AG04449 (cell line): Measurements from ENCODE around the gene NAIF1.
"Not testable (repeated sequence)": the region's sequence is repeated elsewhere in the genome, so short reads cannot be mapped to it uniquely, and the experiment has no call there.

ENCODE experiments used
- CTCF ChIA-PET: fragments of 350-600 bp; formaldehyde crosslinking; extraction: SDS; loops from one replicate; lab custom pipeline; 2021; ENCODE audit warnings: antibody characterized with exemption; lab: Yijun Ruan, JAX
- POLR2A ChIA-PET: fragments of 400-600, 350-600 bp; formaldehyde crosslinking; extraction: SDS; loops from one replicate; lab custom pipeline; 2020; ENCODE audit warnings: antibody characterized with exemption, inconsistent platforms; lab: Yijun Ruan, JAX
- DNase-seq: peaks from one replicate; pipeline ENCODE4 v3.0.0-alpha.2; 2010; ENCODE audit warnings: low read depth, low spot score
- H3K4me3 ChIP-seq: 2 replicates; pipeline ENCODE4 v1.5.1; 2011; ENCODE audit warnings: low read depth, mild to moderate bottlenecking, control low read depth, low read length
- CTCF ChIP-seq: IDR thresholded peaks from one replicate; pipeline ENCODE4 v1.5.1; 2011; ENCODE audit warnings: mild to moderate bottlenecking, moderate library complexity, low read length, control low read depth, inconsistent platforms; ENCODE audit not compliant: insufficient read depth; ENCODE audit errors: missing control alignments

Gene NAIF1

DNA sequence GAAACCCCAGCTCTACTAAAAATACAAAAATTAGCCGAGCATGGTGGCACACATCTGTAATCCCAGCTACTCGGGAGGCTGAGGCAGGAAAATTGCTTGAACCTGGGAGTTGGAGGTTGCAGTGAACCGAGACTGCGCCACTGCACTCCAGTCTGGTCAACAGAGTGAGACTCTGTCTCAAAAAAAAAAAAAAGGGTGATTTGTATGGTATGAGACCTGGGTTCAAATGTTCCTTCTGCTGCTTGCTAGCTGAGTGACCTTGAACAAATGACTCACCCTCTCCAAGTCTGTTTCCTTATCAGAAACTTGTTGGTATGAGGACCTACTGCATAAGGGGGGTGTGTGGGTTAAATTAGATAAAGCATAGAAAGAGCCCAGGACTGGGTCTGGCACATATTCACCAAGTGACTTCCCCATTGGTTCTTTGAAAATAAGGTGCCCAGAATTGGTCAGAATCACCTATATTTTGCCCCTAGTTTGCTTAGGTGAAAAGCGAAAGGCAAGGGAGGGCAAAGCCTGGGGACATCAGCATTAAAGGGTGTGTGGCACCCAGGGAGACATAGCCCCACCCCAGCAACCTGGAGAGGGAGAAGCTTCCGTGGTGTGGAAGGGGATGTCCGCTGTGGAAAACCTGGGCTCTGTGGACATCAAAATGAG is 10.9 kb upstream of the NAIF1 start:
- POLR2A ChIA-PET = no interaction called here
- no peak overlapping the region for H3K4me3 ChIP-seq
- TF ChIP-seq CTCF = no peak
- DNase-seq = no peak
- CTCF ChIA-PET = interaction anchor here (1.4 to 5.5 kb wide), 4 partner anchors 10 to 135 kb away, joined by 5 to 32 read pairs (median 9); no protein-coding TSS in a partner anchor

DNA sequence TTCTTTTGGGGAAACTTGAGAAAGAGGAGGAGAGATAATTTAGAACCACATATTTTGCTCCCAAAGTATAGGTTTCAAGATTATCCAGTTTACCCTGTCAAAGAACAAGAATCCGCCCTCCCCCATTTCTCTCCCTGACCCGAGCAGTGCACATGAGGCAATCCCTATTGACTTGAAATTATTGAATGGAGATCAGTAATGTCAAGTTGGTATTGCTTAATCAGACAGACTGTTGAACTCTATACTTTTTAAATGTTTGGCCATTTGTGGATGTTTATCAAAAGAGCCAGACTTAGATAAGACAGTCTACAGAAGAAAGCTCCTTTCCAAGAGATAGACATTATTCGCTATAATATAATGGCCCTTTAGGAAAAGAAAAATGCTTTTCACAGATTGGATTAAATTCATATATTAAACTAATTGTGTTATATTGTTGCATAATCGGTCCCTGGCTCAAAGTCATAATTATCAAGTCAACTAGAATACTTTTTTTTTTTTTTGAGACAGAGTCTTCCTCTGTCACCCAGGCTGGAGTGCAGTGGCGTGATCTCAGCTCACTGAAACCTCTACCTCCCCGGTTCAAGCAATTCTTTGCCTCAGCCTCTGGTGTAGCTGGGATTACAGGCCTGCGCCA is 6.2 kb upstream of the NAIF1 start:
- no peak for DNase-seq
- no peak for TF ChIP-seq CTCF
- ChIA-PET POLR2A (no interaction called here), CTCF (interaction anchor here (0.9 to 6.2 kb wide), 7 partner anchors 9 to 152 kb away, joined by 3 to 36 read pairs (median 8); no protein-coding TSS in a partner anchor)
- H3K4me3 ChIP-seq = no peak overlapping the region

GRCh38 chr9:128072144-128073021 is 5.3 kb upstream of the NAIF1 start:
- no peak for TF ChIP-seq CTCF
- ChIA-PET CTCF (interaction anchor here (0.9 to 6.2 kb wide), 9 partner anchors 9 to 151 kb away, joined by 3 to 36 read pairs (median 6); no protein-coding TSS in a partner anchor), POLR2A (no interaction called here)
- no peak for DNase-seq
- peak overlapping the region; percentile 4; the same call in 1 of the 2 replicates for H3K4me3 ChIP-seq

GRCh38 chr9:128071475-128071874 is 4.4 kb upstream of the NAIF1 start:
- ChIA-PET CTCF (interaction anchor here (0.9 to 6.2 kb wide), 7 partner anchors 9 to 128 kb away, joined by 3 to 36 read pairs (median 8); no protein-coding TSS in a partner anchor), POLR2A (interaction anchor here (0.7 kb wide), 1 partner anchor 28 kb away, joined by 3 read pairs; no protein-coding TSS in a partner anchor)
- H3K4me3 ChIP-seq, DNase-seq: not testable (repeated sequence)

GRCh38 chr9:128070874-128071273 is 3.8 kb upstream of the NAIF1 start:
- POLR2A ChIA-PET = interaction anchor here (0.7 kb wide), 1 partner anchor 27 kb away, joined by 3 read pairs; no protein-coding TSS in a partner anchor
- CTCF ChIA-PET = interaction anchor here (6.2 kb wide), 1 partner anchor 15 kb away, joined by 28 read pairs; no protein-coding TSS in a partner anchor
- DNase-seq = no peak
- no peak for TF ChIP-seq CTCF
- H3K4me3 ChIP-seq = no peak overlapping the region

- ChIA-PET POLR2A (interaction anchor here (0.9 to 2.3 kb wide), 3 partner anchors 30 to 88 kb away, joined by 3 to 7 read pairs (median 5); partner anchors contain the start of gene EEIG1), CTCF (interaction anchor here (1.2 to 3.0 kb wide), 6 partner anchors 10 to 125 kb away, joined by 3 to 12 read pairs (median 6); no protein-coding TSS in a partner anchor)
- no peak for DNase-seq
- peak overlapping the region; percentile 80 for H3K4me3 ChIP-seq
- TF ChIP-seq CTCF = no peak
Measured at GRCh38 chr9:128068386-128069205, 1.5 kb upstream of the NAIF1 start.
